CD4-positive, alpha-beta memory T cell (primary cell): ENCODE measurements around the gene ADCY4. TPM values are rescaled to one million over a fixed set of nuclear protein-coding genes. Genes with fewer than 3 reads are reported as not detected.
A peak's percentile ranks its signal among the peaks of the same experiment; 100 is the strongest.

Experiments
- CTCF ChIA-PET: fragments of 350-600 bp; sonication (Branson Sonifier 250); formaldehyde crosslinking; loops from one replicate; lab custom pipeline; 2021; ENCODE audit warnings: inconsistent platforms; ENCODE audit not compliant: partially characterized antibody; lab: Charles Lee
- POLR2A ChIA-PET: fragments of 350-600 bp; sonication (Branson Sonifier 250); formaldehyde crosslinking; loops from one replicate; lab custom pipeline; 2021; ENCODE audit not compliant: partially characterized antibody; lab: Charles Lee
- DNase-seq, 5 donors: peaks; one replicate each; pipeline versions ENCODE4 v3.0.0 to v3.0.0-alpha.2; 2020 to 2022; ENCODE audit warnings: mixed read lengths in 1 of 5
- H3K27ac ChIP-seq: one replicate; pipeline ENCODE4 v1.7.0; 2013; ENCODE audit warnings: low read depth, low read length
- H3K27me3 ChIP-seq: 2 replicates; pipeline ENCODE4 v1.7.0; 2013; ENCODE audit warnings: mild to moderate bottlenecking, low read length, moderate library complexity; ENCODE audit not compliant: insufficient read depth
- H3K36me3 ChIP-seq: 2 replicates; pipeline ENCODE4 v1.7.0; 2013; ENCODE audit warnings: mild to moderate bottlenecking, low read length, moderate library complexity; ENCODE audit not compliant: insufficient read depth
- H3K4me1 ChIP-seq: 2 replicates; pipeline ENCODE4 v1.7.0; 2013; ENCODE audit warnings: mild to moderate bottlenecking, low read length, moderate library complexity; ENCODE audit not compliant: insufficient read depth
- H3K4me3 ChIP-seq, 2 donors: one replicate each; pipeline ENCODE4 v1.7.0; 2013; ENCODE audit warnings: low read length in 2 of 2, mild to moderate bottlenecking in 1 of 2
- H3K9me3 ChIP-seq, 2 donors: one replicate each; pipeline ENCODE4 v1.7.0; 2013; ENCODE audit warnings: low read length in 2 of 2, control low read depth in 1 of 2; ENCODE audit not compliant: control insufficient read depth in 1 of 2
- H3K27ac Mint-ChIP-seq, 7 donors: one replicate each; pipeline ENCODE4 v1.8.0; 2020 to 2021; ENCODE audit warnings: mixed read lengths in 7 of 7, mild to moderate bottlenecking in 6 of 7, inconsistent platforms in 3 of 7, moderate library complexity in 3 of 7
- H3K27me3 Mint-ChIP-seq, 2 donors: one replicate each; pipeline ENCODE4 v1.8.0; 2020 to 2021; ENCODE audit warnings: mixed read lengths in 2 of 2
- H3K36me3 Mint-ChIP-seq, 2 donors: one replicate each; pipeline ENCODE4 v1.8.0; 2020 to 2021; ENCODE audit warnings: mixed read lengths in 2 of 2, inconsistent platforms in 1 of 2, mild to moderate bottlenecking in 1 of 2
- H3K4me1 Mint-ChIP-seq, 4 donors: one replicate each; pipeline ENCODE4 v1.8.0; 2020 to 2021; ENCODE audit warnings: mixed read lengths in 4 of 4, mild to moderate bottlenecking in 1 of 4
- H3K4me3 Mint-ChIP-seq, 8 donors: one replicate each; pipeline ENCODE4 v1.8.0; 2020 to 2021; ENCODE audit warnings: mixed read lengths in 8 of 8, mild to moderate bottlenecking in 7 of 8, moderate library complexity in 6 of 8, inconsistent platforms in 3 of 8
- H3K9me3 Mint-ChIP-seq, 8 donors: one replicate each; pipeline ENCODE4 v1.8.0; 2020 to 2021; ENCODE audit warnings: mixed read lengths in 8 of 8, mild to moderate bottlenecking in 5 of 8, inconsistent platforms in 3 of 8, moderate library complexity in 1 of 8
- intact Hi-C: fragments of 100-400 bp; cut with micrococcal nuclease; formaldehyde crosslinking; loops from one replicate; pipeline ENCODE4 v1.15.1; 2023
- polyA plus RNA-seq, 2 donors: library from polyadenylated mRNA; unstranded; fragments of 300-500 nt; fragmentation: Illumina TruSeq; gene quantifications; one replicate each; pipeline ENCODE4 v1.2.3, GENCODE V29; 2021
- total RNA-seq, 2 experiments: library from RNA; stranded (reverse); gene quantifications; one replicate each; pipeline ENCODE4 v1.2.3, GENCODE V29; 2021

ADCY4 gene
- total and polyA plus RNA-seq, 4 experiments from 2014 or later: 0.48 to 8.1 (median 3.9) TPM

- intact Hi-C loops: no loop called here
- H3K9me3 ChIP-seq: no peaks in the 10 kb centered on the region
- DNase-seq: no peak
- Mint-ChIP-seq H3K4me1 (peaks cover 31 to 47% (median 39%) of the 10 kb centered on the region in 4 donors), H3K27me3 (no peaks in the 10 kb centered on the region), H3K9me3 (no peaks in the 10 kb centered on the region), H3K4me3 (peak overlapping the region in 1 of 8 donors; percentile 7), H3K36me3 (peaks cover 0 to 5% of the 10 kb centered on the region in 2 donors), H3K27ac (peak overlapping the region in 4 of 7 donors; percentile 10 to 38 (median 18))
- POLR2A ChIA-PET: interaction anchor here (1.0 to 1.2 kb wide), 2 partner anchors 14 to 101 kb away, joined by 3 read pairs; partner anchors contain the start of gene MDP1
- H3K36me3 ChIP-seq: no peaks in the 10 kb centered on the region
- H3K27ac ChIP-seq: no peak overlapping the region
- CTCF ChIA-PET: interaction anchor here (1.6 to 3.7 kb wide), 3 partner anchors 9 to 16 kb away, joined by 6 to 29 read pairs (median 13); partner anchors contain the start of genes CIDEB and LTB4R2
- peaks cover 31% of the 10 kb centered on the region for H3K4me1 ChIP-seq
- H3K27me3 ChIP-seq: no peaks in the 10 kb centered on the region
- H3K4me3 ChIP-seq: no peak overlapping the region
Measured at GRCh38 chr14:24317141-24317928, 17.5 kb downstream of the ADCY4 start.

DNA sequence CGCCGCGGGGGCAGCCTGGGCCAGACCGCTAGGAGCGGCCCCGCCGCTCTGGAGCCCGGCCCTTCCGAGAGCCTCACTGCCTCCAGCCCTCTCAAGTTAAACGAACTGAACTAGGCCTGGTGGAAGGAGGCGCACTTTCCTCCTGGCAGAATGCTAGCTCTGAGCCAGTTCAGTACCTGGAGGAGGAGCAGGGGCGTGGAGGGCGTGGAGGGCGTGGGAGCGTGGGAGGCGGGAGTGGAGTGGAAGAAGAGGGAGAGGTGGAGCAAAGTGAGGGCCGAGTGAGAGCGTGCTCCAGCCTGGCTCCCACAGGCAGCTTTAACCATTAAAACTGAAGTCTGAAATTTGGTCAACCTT is 18.3 kb downstream of the ADCY4 start:
- CTCF ChIA-PET: interaction anchor here (3.7 kb wide), 1 partner anchor 8 kb away, joined by 29 read pairs; the partner anchor contains the start of genes CIDEB and LTB4R2
- no peak for DNase-seq
- Mint-ChIP-seq H3K27me3 (no peaks in the 10 kb centered on the region), H3K4me1 (peaks cover 38 to 55% (median 46%) of the 10 kb centered on the region in 4 donors), H3K4me3 (no peak overlapping the region), H3K36me3 (peaks cover 0 to 5% of the 10 kb centered on the region in 2 donors), H3K27ac (no peak overlapping the region), H3K9me3 (peaks cover 0 to 1% (median 0%) of the 10 kb centered on the region in 8 donors)
- H3K9me3 ChIP-seq: no peaks in the 10 kb centered on the region
- no peak overlapping the region for H3K27ac ChIP-seq
- H3K4me1 ChIP-seq: peaks cover 39% of the 10 kb centered on the region
- intact Hi-C loops: no loop called here
- POLR2A ChIA-PET: interaction anchor here (1.0 to 1.1 kb wide), 2 partner anchors 74 to 101 kb away, joined by 3 read pairs; partner anchors contain the start of genes MDP1 and TINF2
- no peaks in the 10 kb centered on the region for H3K27me3 ChIP-seq
- H3K4me3 ChIP-seq: no peak overlapping the region
- no peaks in the 10 kb centered on the region for H3K36me3 ChIP-seq

DNA sequence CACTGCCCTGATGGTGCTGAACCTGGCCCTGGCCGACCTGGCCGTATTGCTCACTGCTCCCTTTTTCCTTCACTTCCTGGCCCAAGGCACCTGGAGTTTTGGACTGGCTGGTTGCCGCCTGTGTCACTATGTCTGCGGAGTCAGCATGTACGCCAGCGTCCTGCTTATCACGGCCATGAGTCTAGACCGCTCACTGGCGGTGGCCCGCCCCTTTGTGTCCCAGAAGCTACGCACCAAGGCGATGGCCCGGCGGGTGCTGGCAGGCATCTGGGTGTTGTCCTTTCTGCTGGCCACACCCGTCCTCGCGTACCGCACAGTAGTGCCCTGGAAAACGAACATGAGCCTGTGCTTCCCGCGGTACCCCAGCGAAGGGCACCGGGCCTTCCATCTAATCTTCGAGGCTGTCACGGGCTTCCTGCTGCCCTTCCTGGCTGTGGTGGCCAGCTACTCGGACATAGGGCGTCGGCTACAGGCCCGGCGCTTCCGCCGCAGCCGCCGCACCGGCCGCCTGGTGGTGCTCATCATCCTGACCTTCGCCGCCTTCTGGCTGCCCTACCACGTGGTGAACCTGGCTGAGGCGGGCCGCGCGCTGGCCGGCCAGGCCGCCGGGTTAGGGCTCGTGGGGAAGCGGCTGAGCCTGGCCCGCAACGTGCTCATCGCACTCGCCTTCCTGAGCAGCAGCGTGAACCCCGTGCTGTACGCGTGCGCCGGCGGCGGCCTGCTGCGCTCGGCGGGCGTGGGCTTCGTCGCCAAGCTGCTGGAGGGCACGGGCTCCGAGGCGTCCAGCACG is 18.9 kb downstream of the ADCY4 start:
- Mint-ChIP-seq H3K36me3 (peaks cover 0 to 5% of the 10 kb centered on the region in 2 donors), H3K4me3 (peak overlapping the region in 5 of 8 donors; percentile 15 to 59 (median 52)), H3K9me3 (peaks cover 0 to 1% (median 0%) of the 10 kb centered on the region in 8 donors), H3K27ac (peak overlapping the region in 4 of 7 donors; percentile 68 to 90 (median 78)), H3K4me1 (peaks cover 38 to 60% (median 47%) of the 10 kb centered on the region in 4 donors), H3K27me3 (no peaks in the 10 kb centered on the region)
- Histone ChIP-seq H3K4me1 (peaks cover 42% of the 10 kb centered on the region), H3K36me3 (no peaks in the 10 kb centered on the region), H3K4me3 (no peak overlapping the region), H3K9me3 (no peaks in the 10 kb centered on the region), H3K27me3 (no peaks in the 10 kb centered on the region), H3K27ac (no peak overlapping the region)
- ChIA-PET CTCF (interaction anchor here (3.7 kb wide), 1 partner anchor 8 kb away, joined by 29 read pairs; the partner anchor contains the start of genes CIDEB and LTB4R2), POLR2A (interaction anchor here (1.0 to 1.1 kb wide), 2 partner anchors 74 to 100 kb away, joined by 3 read pairs; partner anchors contain the start of genes MDP1 and TINF2)
- DNase-seq: no peak
- intact Hi-C loops: no loop called here

- no peak for DNase-seq
- no peak overlapping the region for H3K27ac ChIP-seq
- H3K27me3 ChIP-seq: no peaks in the 10 kb centered on the region
- POLR2A ChIA-PET: interaction anchor here (1.1 kb wide), 1 partner anchor 73 kb away, joined by 3 read pairs; the partner anchor contains the start of gene TINF2
- Mint-ChIP-seq H3K36me3 (peaks cover 0 to 5% of the 10 kb centered on the region in 2 donors), H3K27ac (peak overlapping the region in 6 of 7 donors; percentile 29 to 95 (median 69)), H3K4me1 (peaks cover 40 to 63% (median 49%) of the 10 kb centered on the region in 4 donors), H3K4me3 (peak overlapping the region in 7 of 8 donors; percentile 6 to 87 (median 52)), H3K27me3 (no peaks in the 10 kb centered on the region), H3K9me3 (peaks cover 0 to 1% (median 0%) of the 10 kb centered on the region in 8 donors)
- intact Hi-C loops: no loop called here
- CTCF ChIA-PET: interaction anchor here (10.4 kb wide), 1 partner anchor 19 kb away, joined by 232 read pairs; the partner anchor contains the start of genes ADCY4 and RIPK3
- peaks cover 44% of the 10 kb centered on the region for H3K4me1 ChIP-seq
- H3K36me3 ChIP-seq: no peaks in the 10 kb centered on the region
- H3K4me3 ChIP-seq: peak overlapping the region in 1 of 2 donors; percentile 2
- no peaks in the 10 kb centered on the region for H3K9me3 ChIP-seq
Measured at GRCh38 chr14:24315243-24315806, 19.5 kb downstream of the ADCY4 start.

DNA sequence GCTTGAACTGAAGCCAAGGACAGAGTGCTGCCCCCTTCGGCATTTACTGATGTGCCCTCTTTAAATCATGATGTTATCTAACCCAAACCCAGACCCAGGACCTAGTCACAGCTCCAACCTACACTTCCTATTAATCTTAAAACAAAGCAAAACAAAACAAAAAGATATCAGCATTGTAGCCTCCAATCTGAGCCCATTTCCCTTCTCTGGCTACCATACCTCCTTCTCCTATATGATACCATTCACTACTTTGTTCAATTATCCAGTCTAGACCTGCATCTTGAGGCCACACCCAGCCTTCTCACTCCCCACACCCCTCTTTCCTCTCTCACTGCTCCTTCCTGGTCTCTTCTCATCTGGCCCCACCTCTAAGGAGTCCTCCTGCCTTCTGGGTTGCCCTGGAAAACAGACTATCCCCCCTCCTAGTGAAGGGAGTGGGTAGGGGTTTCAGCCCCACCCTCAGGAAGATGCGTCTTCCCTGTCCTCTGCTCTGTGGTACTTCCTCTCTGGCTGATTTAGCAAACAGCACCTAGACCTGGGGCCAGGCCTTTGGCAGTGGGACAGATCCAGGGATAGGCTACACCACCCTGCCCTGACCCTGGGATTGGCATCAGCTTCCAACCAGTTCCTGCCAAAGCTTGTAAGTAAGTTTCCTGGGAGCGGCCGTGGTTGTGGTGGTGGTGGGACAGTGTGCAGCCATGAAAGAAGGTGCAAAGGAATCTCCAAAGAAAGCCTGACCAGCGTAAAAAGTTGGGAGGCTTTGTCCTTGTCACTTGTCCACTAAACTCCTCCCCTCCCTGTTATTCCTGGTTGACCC is 20.3 kb downstream of the ADCY4 start:
- H3K27ac Mint-ChIP-seq: peak overlapping the region; percentile 81 to 97 (median 90)
- peak overlapping the region; percentile 3 to 94 (median 78) for H3K4me3 Mint-ChIP-seq
- Histone ChIP-seq H3K36me3 (no peaks in the 10 kb centered on the region), H3K4me1 (peaks cover 52% of the 10 kb centered on the region), H3K27me3 (no peaks in the 10 kb centered on the region), H3K4me3 (peak overlapping the region in 1 of 2 donors; percentile 2), H3K9me3 (no peaks in the 10 kb centered on the region), H3K27ac (peak overlapping the region; percentile 72)
- POLR2A ChIA-PET: interaction anchor here (0.8 to 8.5 kb wide), 9 partner anchors 10 to 153 kb away, joined by 3 to 108 read pairs (median 8); partner anchors contain the start of genes CBLN3, DHRS1, IRF9 and KHNYN
- H3K27me3 Mint-ChIP-seq: no peaks in the 10 kb centered on the region
- intact Hi-C loops: loop anchor here (5.0 kb wide), 1 partner anchor 118 kb away; no protein-coding TSS in a partner anchor
- peaks cover 0 to 1% (median 0%) of the 10 kb centered on the region in 8 donors for H3K9me3 Mint-ChIP-seq
- H3K4me1 Mint-ChIP-seq: peaks cover 48 to 71% (median 55%) of the 10 kb centered on the region in 4 donors
- DNase-seq: no peak
- CTCF ChIA-PET: interaction anchor here (0.9 to 18.5 kb wide), 5 partner anchors 16 to 117 kb away, joined by 3 to 556 read pairs (median 152); partner anchors contain the start of genes ADCY4, DHRS1, NOP9 and RIPK3
- H3K36me3 Mint-ChIP-seq: peaks cover 0 to 5% of the 10 kb centered on the region in 2 donors
